GM12892 (cell line): ENCODE data around the gene HEATR1.

Experiments
- DNase-seq: peaks from one replicate; pipeline ENCODE4 v3.0.0; 2011; ENCODE audit not compliant: insufficient read length
- FAIRE-seq: peaks from 2 replicates; lab custom pipeline; 2011; peaks lifted over from hg19 to GRCh38; lab: Jason Lieb, UNC
- POLR2A ChIP-seq: IDR thresholded peaks from 2 replicates; pipeline ENCODE4 v1.6.1; 2011; ENCODE audit warnings: low read depth, low read length, control low read depth
- POLR2AphosphoS5 ChIP-seq: IDR thresholded peaks from 2 replicates; pipeline ENCODE4 v1.6.1; 2011; ENCODE audit warnings: low read depth, low read length, control low read depth
- TAF1 ChIP-seq: IDR thresholded peaks from 2 replicates; pipeline ENCODE4 v1.6.1; 2011; ENCODE audit warnings: low read depth, mild to moderate bottlenecking, control low read depth, low read length, borderline replicate concordance

HEATR1 gene

GRCh38 chr1:236550961-236551851 is 53.1 kb downstream of the HEATR1 start:
- TF ChIP-seq TAF1 = no peak
- TF ChIP-seq POLR2AphosphoS5 = no peak
- no peak for TF ChIP-seq POLR2A
- no peak for FAIRE-seq
- DNase-seq = no peak

- FAIRE-seq (no peak), DNase-seq (no peak)
- TF ChIP-seq POLR2AphosphoS5 (no peak), TAF1 (no peak), POLR2A (no peak)
Observed at GRCh38 chr1:236548452-236548851, 55.9 kb downstream of the HEATR1 start.

- no peak for TF ChIP-seq TAF1
- TF ChIP-seq POLR2A = no peak
- no peak for TF ChIP-seq POLR2AphosphoS5
- DNase-seq (no peak), FAIRE-seq (no peak)
Observed at GRCh38 chr1:236545621-236546169, 58.6 kb downstream of the HEATR1 start.

- FAIRE-seq = no peak
- no peak for TF ChIP-seq TAF1
- no peak for DNase-seq
Observed at GRCh38 chr1:236543065-236543669, 61.1 kb downstream of the HEATR1 start.

GRCh38 chr1:236541710-236542109 is 62.6 kb downstream of the HEATR1 start:
- DNase-seq (no peak), FAIRE-seq (no peak)
- TF ChIP-seq POLR2A (no peak), POLR2AphosphoS5 (no peak), TAF1 (no peak)

- FAIRE-seq = no peak
Observed at GRCh38 chr1:236540813-236541465, 63.4 kb downstream of the HEATR1 start.

GRCh38 chr1:236536540-236536939 is 67.8 kb downstream of the HEATR1 start:
- TF ChIP-seq TAF1 (no peak), POLR2AphosphoS5 (no peak), POLR2A (no peak)
- FAIRE-seq (no peak), DNase-seq (no peak)

More at GRCh38 chr1:236540813-236541465, 63.4 kb downstream of the HEATR1 start:
- TF ChIP-seq TAF1 (no peak), POLR2A (no peak), POLR2AphosphoS5 (no peak)
- DNase-seq = no peak

- FAIRE-seq (no peak), DNase-seq (no peak)
- TF ChIP-seq POLR2AphosphoS5 (no peak), TAF1 (no peak), POLR2A (no peak)
Observed at GRCh38 chr1:236535662-236536161, 68.6 kb downstream of the HEATR1 start.

GRCh38 chr1:236535190-236535589 is 69.1 kb downstream of the HEATR1 start:
- DNase-seq (no peak), FAIRE-seq (no peak)
- TF ChIP-seq POLR2A = no peak
- TF ChIP-seq TAF1 = no peak
- no peak for TF ChIP-seq POLR2AphosphoS5

GRCh38 chr1:236534151-236534651 is 70.1 kb downstream of the HEATR1 start:
- DNase-seq = no peak
- no peak for TF ChIP-seq POLR2AphosphoS5
- no peak for TF ChIP-seq POLR2A
- no peak for TF ChIP-seq TAF1
- FAIRE-seq = no peak

- no peak for DNase-seq
- TF ChIP-seq POLR2A (no peak), TAF1 (no peak), POLR2AphosphoS5 (no peak)
- no peak for FAIRE-seq
Observed at GRCh38 chr1:236532850-236533249, 71.5 kb downstream of the HEATR1 start.

GRCh38 chr1:236530959-236531358 is 73.4 kb downstream of the HEATR1 start:
- FAIRE-seq = no peak
- TF ChIP-seq POLR2AphosphoS5 (no peak), POLR2A (no peak), TAF1 (no peak)
- DNase-seq = no peak
